Measurements from ENCODE around the gene GNG3. TPM values are rescaled to one million over a fixed set of nuclear protein-coding genes. Genes with fewer than 3 reads are reported as not detected.

GNG3 gene
- total RNA-seq, 1 donor, result not detected

DNA sequence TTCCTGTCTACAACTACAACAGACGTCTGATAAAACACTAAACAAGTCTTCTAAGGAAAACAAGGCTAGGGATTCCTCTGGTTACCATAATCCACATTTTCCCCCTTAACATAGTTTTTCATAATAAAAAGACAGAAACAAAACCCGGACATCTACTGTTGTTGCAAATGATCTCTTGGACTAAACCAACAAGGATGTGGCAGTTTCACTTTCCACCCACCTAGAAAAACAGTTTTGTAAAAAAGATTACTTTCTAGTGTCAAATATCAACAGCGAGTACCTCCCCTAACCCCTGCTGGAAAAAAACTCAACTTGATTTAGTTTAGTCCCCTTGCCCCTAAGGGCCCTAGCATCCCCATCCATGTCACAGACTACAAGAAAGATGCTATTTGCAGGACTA, 5.4 kb downstream of the GNG3 start:
- Histone ChIP-seq H3K27me3 (ENCODE audit: insufficient read depth, low read length) (no peaks in the 10 kb centered on the region), H3K27ac (ENCODE audit: low read depth, low read length) (no peak overlapping the region), H3K4me2 (ENCODE audit: insufficient read depth, low read length) (no peak overlapping the region), H4K20me1 (ENCODE audit: insufficient read depth, low read length) (no peaks in the 10 kb centered on the region), H3K79me2 (ENCODE audit: insufficient read depth, low read length) (peaks cover 38% of the 10 kb centered on the region), H3K36me3 (ENCODE audit: insufficient read depth, low read length) (peaks cover 71% of the 10 kb centered on the region), H3K4me1 (ENCODE audit: insufficient read depth, low read length) (peaks cover 16% of the 10 kb centered on the region), H3K9me3 (ENCODE audit: low read depth, low read length) (no peaks in the 10 kb centered on the region), H2AFZ (ENCODE audit: low read length) (no peak overlapping the region), H3K4me3 (ENCODE audit: insufficient read depth, low read length) (no peak overlapping the region)
- DNase-seq (ENCODE audit: insufficient read length, low spot score, missing footprints), result no peak
- TF ChIP-seq, protein P1, sequence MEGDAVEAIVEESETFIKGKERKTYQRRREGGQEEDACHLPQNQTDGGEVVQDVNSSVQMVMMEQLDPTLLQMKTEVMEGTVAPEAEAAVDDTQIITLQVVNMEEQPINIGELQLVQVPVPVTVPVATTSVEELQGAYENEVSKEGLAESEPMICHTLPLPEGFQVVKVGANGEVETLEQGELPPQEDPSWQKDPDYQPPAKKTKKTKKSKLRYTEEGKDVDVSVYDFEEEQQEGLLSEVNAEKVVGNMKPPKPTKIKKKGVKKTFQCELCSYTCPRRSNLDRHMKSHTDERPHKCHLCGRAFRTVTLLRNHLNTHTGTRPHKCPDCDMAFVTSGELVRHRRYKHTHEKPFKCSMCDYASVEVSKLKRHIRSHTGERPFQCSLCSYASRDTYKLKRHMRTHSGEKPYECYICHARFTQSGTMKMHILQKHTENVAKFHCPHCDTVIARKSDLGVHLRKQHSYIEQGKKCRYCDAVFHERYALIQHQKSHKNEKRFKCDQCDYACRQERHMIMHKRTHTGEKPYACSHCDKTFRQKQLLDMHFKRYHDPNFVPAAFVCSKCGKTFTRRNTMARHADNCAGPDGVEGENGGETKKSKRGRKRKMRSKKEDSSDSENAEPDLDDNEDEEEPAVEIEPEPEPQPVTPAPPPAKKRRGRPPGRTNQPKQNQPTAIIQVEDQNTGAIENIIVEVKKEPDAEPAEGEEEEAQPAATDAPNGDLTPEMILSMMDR (IDR thresholded peaks at IDR 0.05; ENCODE audit: extremely low read depth, low read depth, low read length), result no peak

DNA sequence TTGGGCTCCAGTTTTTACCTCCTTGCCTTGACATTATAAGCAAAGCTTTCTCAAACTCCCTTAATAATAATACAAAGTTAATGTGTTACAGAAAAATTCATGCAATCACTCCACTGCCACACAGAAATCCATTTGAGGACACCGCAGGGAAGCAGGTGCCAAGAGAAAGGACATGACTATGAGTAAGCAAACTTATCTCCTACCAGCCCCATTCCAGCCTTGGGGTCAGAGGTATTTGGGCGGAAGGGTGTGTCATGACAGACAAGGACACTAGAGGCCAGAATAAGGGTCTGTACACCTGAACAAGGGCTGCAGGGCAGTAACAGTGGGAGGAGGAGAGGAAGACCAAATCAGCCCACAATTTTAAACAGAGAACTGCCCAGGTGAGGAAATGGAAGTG, 5.9 kb downstream of the GNG3 start:
- no peaks in the 10 kb centered on the region for H3K9me3 ChIP-seq (ENCODE audit: low read depth, low read length)
- H4K20me1 ChIP-seq (ENCODE audit: insufficient read depth, low read length), result no peaks in the 10 kb centered on the region
- TF ChIP-seq, protein P1 (IDR thresholded peaks at IDR 0.05; ENCODE audit: extremely low read depth, low read depth, low read length), result no peak
- peaks cover 16% of the 10 kb centered on the region for H3K4me1 ChIP-seq (ENCODE audit: insufficient read depth, low read length)
- no peak overlapping the region for H2AFZ ChIP-seq (ENCODE audit: low read length)
- no peak for DNase-seq (ENCODE audit: insufficient read length, low spot score, missing footprints)
- no peaks in the 10 kb centered on the region for H3K27me3 ChIP-seq (ENCODE audit: insufficient read depth, low read length)
- no peak overlapping the region for H3K4me3 ChIP-seq (ENCODE audit: insufficient read depth, low read length)
- no peak overlapping the region for H3K27ac ChIP-seq (ENCODE audit: low read depth, low read length)
- peaks cover 43% of the 10 kb centered on the region for H3K79me2 ChIP-seq (ENCODE audit: insufficient read depth, low read length)
- H3K36me3 ChIP-seq (ENCODE audit: insufficient read depth, low read length), result peaks cover 76% of the 10 kb centered on the region
- H3K4me2 ChIP-seq (ENCODE audit: insufficient read depth, low read length), result no peak overlapping the region

DNA sequence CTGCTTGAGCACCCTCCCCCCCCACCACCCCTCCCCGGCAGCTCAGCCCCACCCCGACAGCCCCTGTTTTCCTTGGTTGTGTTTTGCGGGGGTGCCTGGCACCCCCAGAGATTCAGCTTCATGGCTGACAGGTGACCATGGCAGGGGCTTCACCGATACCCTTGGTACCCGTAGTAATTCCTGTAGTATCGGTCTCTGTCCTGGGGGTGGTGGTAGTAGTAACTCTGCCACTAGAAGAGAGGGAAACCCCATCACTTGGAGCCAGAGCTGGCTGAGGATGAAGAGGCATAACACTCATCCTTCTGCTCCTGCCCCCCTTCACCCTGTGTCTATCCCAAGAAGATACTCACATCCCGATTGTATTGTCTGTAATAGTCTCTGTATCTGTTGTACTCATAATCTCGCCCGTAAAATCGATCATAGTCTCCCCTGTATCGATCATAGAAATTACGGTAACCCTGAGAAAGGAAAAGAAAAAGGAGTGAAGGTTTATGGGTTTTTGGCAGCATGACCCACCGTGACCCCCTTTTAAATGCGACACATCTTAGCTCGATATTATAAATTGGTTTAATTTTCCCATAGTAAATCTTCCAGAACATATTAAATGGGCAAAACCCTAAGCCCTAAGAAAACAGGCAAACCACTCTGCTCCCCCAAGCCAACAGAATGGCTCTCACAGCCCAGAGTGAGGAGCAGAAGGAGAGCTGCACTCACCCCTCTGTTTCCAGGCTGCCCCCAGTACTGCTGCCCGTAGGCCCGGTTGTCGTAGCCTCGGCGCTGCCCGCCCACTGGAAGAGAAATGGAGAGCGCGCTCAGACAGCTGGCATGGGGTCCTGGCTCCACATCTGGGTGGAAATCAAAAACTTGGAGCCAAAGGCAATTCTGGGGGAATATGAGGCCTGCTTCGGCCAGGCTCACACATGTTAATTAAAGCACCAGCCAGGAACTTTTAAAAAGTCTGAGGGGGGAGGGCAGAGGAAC, 8.0 kb downstream of the GNG3 start:
- DNase-seq (ENCODE audit: insufficient read length, low spot score, missing footprints), result no peak
- H3K79me2 ChIP-seq (ENCODE audit: insufficient read depth, low read length), result peaks cover 62% of the 10 kb centered on the region
- H4K20me1 ChIP-seq (ENCODE audit: insufficient read depth, low read length), result no peaks in the 10 kb centered on the region
- H3K4me2 ChIP-seq (ENCODE audit: insufficient read depth, low read length), result no peak overlapping the region
- no peaks in the 10 kb centered on the region for H3K27me3 ChIP-seq (ENCODE audit: insufficient read depth, low read length)
- H3K4me1 ChIP-seq (ENCODE audit: insufficient read depth, low read length), result peaks cover 4% of the 10 kb centered on the region
- no peak overlapping the region for H2AFZ ChIP-seq (ENCODE audit: low read length)
- H3K36me3 ChIP-seq (ENCODE audit: insufficient read depth, low read length), result peaks cover 90% of the 10 kb centered on the region
- no peak overlapping the region for H3K4me3 ChIP-seq (ENCODE audit: insufficient read depth, low read length)
- TF ChIP-seq, protein P1 (IDR thresholded peaks at IDR 0.05; ENCODE audit: extremely low read depth, low read depth, low read length), result no peak
- H3K27ac ChIP-seq (ENCODE audit: low read depth, low read length), result no peak overlapping the region
- no peaks in the 10 kb centered on the region for H3K9me3 ChIP-seq (ENCODE audit: low read depth, low read length)

DNA sequence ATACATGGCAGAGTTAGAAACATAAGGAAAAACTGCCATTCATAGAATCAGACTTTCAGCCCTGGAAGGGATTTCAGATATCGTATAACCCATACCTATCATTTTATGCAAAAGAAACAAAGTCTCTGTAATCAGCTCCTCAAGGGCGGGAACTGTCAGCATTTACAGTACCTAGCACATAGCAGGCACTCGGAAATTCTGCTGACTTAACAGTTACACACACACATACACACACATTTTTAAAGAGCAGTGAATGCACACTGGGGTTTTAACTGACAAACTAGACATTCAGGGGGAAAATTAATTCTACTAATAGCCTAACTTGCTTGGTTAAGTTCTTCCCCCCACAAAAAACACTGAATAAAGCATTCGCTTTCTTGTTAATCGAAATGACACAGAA, 8.7 kb downstream of the GNG3 start:
- H3K27me3 ChIP-seq (ENCODE audit: insufficient read depth, low read length), result no peaks in the 10 kb centered on the region
- DNase-seq (ENCODE audit: insufficient read length, low spot score, missing footprints), result no peak
- TF ChIP-seq, protein P1 (IDR thresholded peaks at IDR 0.05; ENCODE audit: extremely low read depth, low read depth, low read length), result no peak
- no peaks in the 10 kb centered on the region for H3K9me3 ChIP-seq (ENCODE audit: low read depth, low read length)
- no peak overlapping the region for H2AFZ ChIP-seq (ENCODE audit: low read length)
- H3K79me2 ChIP-seq (ENCODE audit: insufficient read depth, low read length), result peaks cover 69% of the 10 kb centered on the region
- no peaks in the 10 kb centered on the region for H4K20me1 ChIP-seq (ENCODE audit: insufficient read depth, low read length)
- peaks cover 90% of the 10 kb centered on the region for H3K36me3 ChIP-seq (ENCODE audit: insufficient read depth, low read length)
- H3K4me1 ChIP-seq (ENCODE audit: insufficient read depth, low read length), result peaks cover 4% of the 10 kb centered on the region
- H3K4me2 ChIP-seq (ENCODE audit: insufficient read depth, low read length), result no peak overlapping the region
- H3K27ac ChIP-seq (ENCODE audit: low read depth, low read length), result no peak overlapping the region
- no peak overlapping the region for H3K4me3 ChIP-seq (ENCODE audit: insufficient read depth, low read length)

Data from osteoblast (primary cell).